Measurements from ENCODE around the gene GPATCH2L. TPM values are rescaled to one million over a fixed set of nuclear protein-coding genes. Genes with fewer than 3 reads are reported as not detected.

The GPATCH2L gene
- polyA plus RNA-seq, 1 donor (not counting 4 experiments of a cell fraction or from before 2014, with no cell fraction given): 28.8 TPM

- no peak overlapping the region for H3K9ac ChIP-seq (ENCODE audit: control insufficient read depth, extremely low read depth, insufficient read depth, low read length)
- no peaks in the 10 kb centered on the region for H3K9me1 ChIP-seq (ENCODE audit: control insufficient read depth, extremely low read depth, insufficient read depth, low read length)
- no peak overlapping the region for H3K27ac ChIP-seq (ENCODE audit: control insufficient read depth, insufficient read depth, low read length)
- dilution Hi-C loops (cut with MboI; ENCODE audit: extremely low pct_ligation_motif_present, low sequenced_read_pairs): no loop called here
- H2AFZ ChIP-seq (ENCODE audit: control insufficient read depth, low read length): no peak overlapping the region
- no peaks in the 10 kb centered on the region for H3K4me1 ChIP-seq (ENCODE audit: control insufficient read depth, extremely low read depth, insufficient read depth, low read length)
- no peak overlapping the region for H3K4me3 ChIP-seq (ENCODE audit: control insufficient read depth in 2 of 3, extremely low read depth in 1 of 3, insufficient read depth in 2 of 3, low read depth in 1 of 3, low read length in 3 of 3)
- TF ChIP-seq EZH2 (IDR thresholded peaks at IDR 0.05; ENCODE audit: low read length) (peak; percentile 89), CTCF (optimal IDR thresholded peaks at IDR 0.05 in 1 of 3, IDR thresholded peaks at IDR 0.05 in 1 of 3, conservative IDR thresholded peaks at IDR 0.05 in 1 of 3; ENCODE audit: extremely low read depth in 1 of 3, insufficient read depth in 2 of 3, low read length in 3 of 3) (no peak)
- no peak for DNase-seq (ENCODE audit: low read depth, low spot score)
- no peak for FAIRE-seq
- H3K27me3 ChIP-seq (ENCODE audit: control insufficient read depth, extremely low read depth, insufficient read depth, low read length): peaks cover 57% of the 10 kb centered on the region
- peaks cover 2% of the 10 kb centered on the region for H4K20me1 ChIP-seq (ENCODE audit: control insufficient read depth, extremely low read depth, insufficient read depth, low read length)
- peak overlapping the region; percentile 16 for H3K4me2 ChIP-seq (ENCODE audit: control insufficient read depth, extremely low read depth, insufficient read depth, low read depth, low read length)
- H3K9me3 ChIP-seq (ENCODE audit: control insufficient read depth, low read depth, low read length): no peaks in the 10 kb centered on the region
- no peaks in the 10 kb centered on the region for H3K79me2 ChIP-seq (ENCODE audit: control insufficient read depth, insufficient read depth, low read length)
- H3K36me3 ChIP-seq (ENCODE audit: control insufficient read depth in 2 of 2, extremely low read depth in 1 of 2, insufficient read depth in 2 of 2, low read length in 2 of 2): no peaks in the 10 kb centered on the region
Observed at GRCh38 chr14:76138758-76139723, 12.7 kb upstream of the GPATCH2L start.

GRCh38 chr14:76143642-76144041 lies 8.1 kb upstream of the GPATCH2L start:
- no peak for DNase-seq (ENCODE audit: low read depth, low spot score)
- Histone ChIP-seq H3K4me3 (ENCODE audit: control insufficient read depth in 2 of 3, extremely low read depth in 1 of 3, insufficient read depth in 2 of 3, low read depth in 1 of 3, low read length in 3 of 3) (no peak overlapping the region), H4K20me1 (ENCODE audit: control insufficient read depth, extremely low read depth, insufficient read depth, low read length) (no peaks in the 10 kb centered on the region), H3K27ac (ENCODE audit: control insufficient read depth, insufficient read depth, low read length) (no peak overlapping the region), H3K4me2 (ENCODE audit: control insufficient read depth, extremely low read depth, insufficient read depth, low read depth, low read length) (no peak overlapping the region), H3K9ac (ENCODE audit: control insufficient read depth, extremely low read depth, insufficient read depth, low read length) (no peak overlapping the region), H3K79me2 (ENCODE audit: control insufficient read depth, insufficient read depth, low read length) (no peaks in the 10 kb centered on the region), H3K9me3 (ENCODE audit: control insufficient read depth, low read depth, low read length) (no peaks in the 10 kb centered on the region), H2AFZ (ENCODE audit: control insufficient read depth, low read length) (no peak overlapping the region), H3K36me3 (ENCODE audit: control insufficient read depth in 2 of 2, extremely low read depth in 1 of 2, insufficient read depth in 2 of 2, low read length in 2 of 2) (no peaks in the 10 kb centered on the region), H3K9me1 (ENCODE audit: control insufficient read depth, extremely low read depth, insufficient read depth, low read length) (no peaks in the 10 kb centered on the region), H3K27me3 (ENCODE audit: control insufficient read depth, extremely low read depth, insufficient read depth, low read length) (peaks cover 21% of the 10 kb centered on the region), H3K4me1 (ENCODE audit: control insufficient read depth, extremely low read depth, insufficient read depth, low read length) (no peaks in the 10 kb centered on the region)
- dilution Hi-C loops (cut with MboI; ENCODE audit: extremely low pct_ligation_motif_present, low sequenced_read_pairs): no loop called here
- no peak for FAIRE-seq
- TF ChIP-seq CTCF (optimal IDR thresholded peaks at IDR 0.05 in 1 of 3, IDR thresholded peaks at IDR 0.05 in 1 of 3, conservative IDR thresholded peaks at IDR 0.05 in 1 of 3; ENCODE audit: extremely low read depth in 1 of 3, insufficient read depth in 2 of 3, low read length in 3 of 3) (no peak), EZH2 (IDR thresholded peaks at IDR 0.05; ENCODE audit: low read length) (no peak)
